NCI-H2196 (cell line): Measurements from ENCODE around the gene FOXP1.

Experiments used
- DNase-seq: peaks from one replicate; lab custom pipeline; 2025; ENCODE audit not compliant: unreplicated experiment; lab: John Stamatoyannopoulos, UW

Gene FOXP1

DNA sequence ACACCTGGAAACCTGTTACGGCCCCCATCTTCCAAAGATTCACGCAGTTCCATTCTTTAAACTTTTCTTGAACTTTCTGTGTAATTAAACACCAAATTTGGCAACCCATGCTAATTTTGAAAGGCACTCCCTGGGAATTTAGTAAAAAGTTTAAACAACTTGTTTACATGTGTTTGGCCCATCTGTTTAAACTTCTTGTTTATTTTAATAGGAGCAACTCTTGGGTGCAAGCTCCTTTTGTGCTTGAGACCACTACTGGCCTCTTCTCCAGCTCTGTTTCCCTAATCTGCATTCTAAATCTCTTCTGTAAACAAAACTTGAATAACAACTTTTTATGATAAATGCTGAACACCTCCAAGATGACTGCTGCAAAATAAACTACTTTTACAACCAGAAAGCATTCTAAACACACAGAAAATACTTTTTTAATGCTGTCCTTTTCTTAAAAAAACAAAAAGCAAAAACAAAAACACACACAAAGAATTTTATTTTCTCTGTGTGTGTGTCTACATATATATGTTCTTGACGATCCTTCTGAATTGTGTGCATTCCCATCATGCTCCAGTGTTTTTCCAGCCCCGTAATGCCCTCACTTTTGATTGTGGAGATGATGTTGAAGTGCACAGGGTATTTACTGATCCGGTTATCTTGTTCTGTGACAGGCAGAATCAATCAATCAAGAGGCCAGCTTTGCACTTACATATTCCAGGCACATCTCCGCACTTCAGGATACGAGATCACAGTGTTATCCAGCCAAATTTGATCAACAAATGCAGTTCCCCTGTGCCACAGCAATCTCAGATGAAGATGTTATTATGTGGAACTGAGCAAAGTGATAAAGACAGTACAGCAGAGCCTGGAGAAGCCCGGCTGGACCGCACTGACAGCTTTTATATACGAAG, 416.9 kb downstream of the FOXP1 start:
- no peak for DNase-seq

DNA sequence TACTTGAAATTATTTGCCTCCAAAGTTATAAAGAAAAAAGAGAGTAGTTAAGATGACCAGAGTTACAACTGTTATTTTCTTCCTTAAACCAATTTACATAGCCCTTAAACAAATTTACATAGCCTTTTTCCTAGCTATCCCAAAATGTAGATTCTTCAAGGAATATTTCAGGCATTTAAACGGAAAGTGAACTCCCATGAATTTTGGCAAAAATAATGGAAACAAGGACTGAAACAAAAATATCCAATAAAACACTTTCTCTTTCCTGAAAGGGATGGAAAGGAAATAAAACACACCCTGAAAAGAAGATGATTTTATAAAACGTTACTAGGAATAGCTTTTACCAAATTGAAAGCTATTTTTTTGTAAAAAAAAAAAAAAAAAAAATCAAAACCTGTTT, 418.6 kb downstream of the FOXP1 start:
- DNase-seq: no peak

DNA sequence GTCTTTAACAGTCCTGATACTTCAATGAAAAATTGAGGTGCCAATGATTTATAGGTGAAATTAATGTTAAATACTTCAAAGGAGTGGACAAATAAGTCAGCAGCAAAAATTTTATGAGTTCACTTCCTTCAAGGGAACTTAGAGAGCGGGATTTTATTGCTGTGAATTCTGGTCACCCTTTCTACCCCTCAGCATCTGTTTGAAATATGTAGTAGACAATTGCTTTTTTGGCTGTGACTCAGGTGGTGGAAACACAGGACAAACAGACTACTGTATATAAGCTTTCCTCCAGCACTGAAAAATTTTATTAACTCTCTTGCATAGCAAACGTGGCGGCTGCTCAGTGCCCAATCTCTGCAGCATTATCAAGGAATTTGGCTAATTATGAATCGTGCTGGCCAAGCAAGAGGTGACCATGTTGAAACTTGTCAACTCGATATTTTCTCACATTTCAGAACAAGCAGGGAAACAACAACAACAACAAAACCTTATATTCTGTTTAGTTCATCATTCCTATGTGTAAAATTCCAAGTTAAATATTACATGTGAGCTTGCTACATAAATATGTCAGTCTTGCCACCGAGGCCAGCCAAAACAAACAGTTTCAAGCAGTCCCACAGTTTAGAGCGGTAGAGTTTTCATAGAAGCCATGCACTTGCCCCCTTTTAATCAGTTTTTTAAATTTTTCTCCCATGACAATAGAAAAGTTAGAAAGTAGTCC, 420.2 kb downstream of the FOXP1 start:
- DNase-seq: no peak

DNA sequence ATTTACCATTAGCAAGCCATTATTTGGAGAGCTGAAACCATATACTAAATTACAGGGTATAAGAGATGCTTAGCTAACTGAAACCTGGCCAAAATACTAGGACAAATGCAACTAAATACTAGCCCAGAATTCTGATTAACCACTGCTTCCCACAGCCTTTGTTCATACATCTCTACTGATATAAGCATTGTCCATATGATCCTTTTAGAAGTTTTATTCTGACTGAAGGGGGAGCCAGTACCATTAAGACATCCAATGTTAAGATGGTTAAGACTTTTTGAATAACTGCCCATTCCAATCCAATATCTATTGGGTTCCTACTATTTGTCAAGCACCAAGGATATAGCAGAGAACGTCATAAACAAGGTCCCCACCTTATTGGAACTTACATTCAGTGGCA, 421.3 kb downstream of the FOXP1 start:
- no peak for DNase-seq

DNA sequence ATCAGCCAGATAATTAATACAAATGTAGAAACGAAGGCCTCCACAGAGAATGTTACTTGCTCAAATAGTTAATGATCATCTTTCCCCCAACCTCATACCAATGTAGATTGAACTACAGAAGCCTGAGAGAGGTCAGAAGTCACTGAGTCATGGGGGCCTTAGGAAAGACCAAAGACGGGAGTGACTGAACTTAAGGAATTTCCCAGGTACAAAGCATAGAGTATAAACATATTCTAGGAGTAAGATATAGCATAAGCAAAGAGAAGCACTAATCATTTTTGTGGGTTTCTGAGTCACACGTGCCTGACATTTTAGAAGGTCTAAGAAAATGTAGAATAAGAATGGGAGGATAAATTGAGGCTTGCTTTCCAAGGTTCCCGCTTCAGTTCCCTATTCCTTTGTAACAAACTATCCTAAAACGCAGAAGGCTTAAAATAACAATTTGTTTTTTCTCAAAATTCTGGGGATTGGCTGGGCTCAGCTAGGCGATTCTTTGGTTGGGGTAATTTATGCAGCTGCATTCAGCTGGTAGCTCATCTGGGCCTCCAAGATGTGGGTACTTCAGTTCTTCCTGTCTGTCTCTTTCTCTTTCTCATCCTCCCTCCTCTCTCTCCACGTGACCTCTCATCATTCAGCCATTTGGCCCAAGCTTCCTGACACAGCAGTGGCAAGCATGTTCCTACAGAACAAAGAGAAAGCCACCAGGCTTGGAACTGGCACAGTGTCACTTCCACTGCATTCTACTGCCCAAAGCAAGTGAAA, 422.6 kb downstream of the FOXP1 start:
- DNase-seq: no peak

DNA sequence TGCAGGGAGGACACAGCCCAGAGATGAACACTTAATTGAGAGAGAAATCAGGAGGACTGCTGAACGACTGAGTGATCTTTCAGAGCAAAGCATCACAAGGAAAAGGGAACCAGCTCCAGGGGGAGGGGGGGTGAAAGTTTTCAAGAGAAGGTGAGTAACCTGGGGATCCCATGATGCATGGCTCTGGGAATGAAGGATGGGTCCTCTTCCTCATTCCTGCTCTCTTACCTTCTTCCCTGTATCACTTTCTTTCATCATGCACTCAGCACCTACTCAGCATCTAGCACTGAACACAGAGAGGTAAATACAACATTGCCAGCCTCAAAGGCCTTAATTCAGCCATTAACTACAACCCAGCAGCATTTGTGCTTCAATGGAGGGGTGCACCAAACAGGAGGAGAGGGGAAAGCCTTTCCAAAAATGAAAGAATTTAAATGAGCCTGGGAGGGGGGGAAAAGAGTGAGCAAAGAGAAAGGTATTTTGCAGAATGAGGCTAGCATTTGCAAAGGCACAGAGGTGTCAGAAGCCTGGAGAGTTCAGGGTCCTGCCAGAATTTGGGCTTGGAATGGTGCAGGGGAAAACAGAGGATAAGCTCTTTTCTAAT, 427.4 kb downstream of the FOXP1 start:
- no peak for DNase-seq

DNA sequence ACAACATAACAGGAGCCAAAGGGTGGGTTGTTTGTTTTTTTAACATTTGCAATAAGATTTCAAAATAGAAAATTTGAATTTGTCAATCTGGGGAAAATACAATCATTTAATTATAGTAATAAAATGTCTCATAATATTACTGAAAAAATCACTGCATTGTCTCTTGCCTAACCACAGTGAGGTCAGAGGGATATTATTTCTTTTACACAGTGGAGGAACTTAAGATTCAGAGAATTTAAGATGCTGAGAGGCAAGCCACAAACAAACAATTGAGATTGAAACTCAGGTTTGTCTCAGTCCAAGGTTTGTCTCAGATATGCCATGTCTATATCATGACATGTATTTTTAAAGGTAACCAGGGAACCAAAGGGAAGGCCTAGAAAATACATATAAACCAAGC, 428.7 kb downstream of the FOXP1 start:
- no peak for DNase-seq

DNA sequence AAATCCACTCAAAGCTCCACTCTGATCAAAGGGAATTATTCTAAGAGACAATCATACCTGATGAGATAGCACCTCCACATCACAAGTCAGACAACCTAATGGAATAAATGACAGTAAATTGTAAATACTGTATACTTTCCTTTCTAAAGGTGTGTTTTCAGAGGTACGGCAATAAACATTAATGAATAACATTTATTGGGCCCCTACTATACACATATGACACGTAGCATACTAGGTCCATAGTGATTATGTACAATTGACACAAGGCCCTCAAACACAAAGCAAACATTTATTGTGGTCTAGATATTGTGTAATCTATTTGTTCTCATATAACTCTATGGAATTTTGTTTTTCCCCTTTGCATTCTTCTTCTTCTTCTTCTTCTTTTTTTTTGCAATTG, 429.8 kb downstream of the FOXP1 start:
- no peak for DNase-seq

DNA sequence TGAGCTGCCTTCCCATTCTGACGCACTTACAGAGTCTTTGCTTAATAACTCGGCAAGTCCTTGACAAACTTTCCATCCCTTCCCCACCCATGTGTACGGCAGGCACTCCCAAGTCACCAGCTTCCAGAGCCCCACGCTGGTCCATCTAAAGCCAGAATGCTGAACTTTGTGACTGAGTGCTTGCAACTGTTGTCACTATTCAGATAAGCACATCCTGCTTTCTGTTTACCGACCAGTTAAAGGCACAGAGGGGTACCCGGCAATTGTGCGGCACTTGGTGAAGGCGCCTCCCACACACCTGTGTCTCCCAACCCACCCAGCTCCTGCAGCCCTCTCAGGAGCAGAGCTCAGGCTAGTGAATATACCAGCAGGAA, 430.6 kb downstream of the FOXP1 start:
- no peak for DNase-seq

DNA sequence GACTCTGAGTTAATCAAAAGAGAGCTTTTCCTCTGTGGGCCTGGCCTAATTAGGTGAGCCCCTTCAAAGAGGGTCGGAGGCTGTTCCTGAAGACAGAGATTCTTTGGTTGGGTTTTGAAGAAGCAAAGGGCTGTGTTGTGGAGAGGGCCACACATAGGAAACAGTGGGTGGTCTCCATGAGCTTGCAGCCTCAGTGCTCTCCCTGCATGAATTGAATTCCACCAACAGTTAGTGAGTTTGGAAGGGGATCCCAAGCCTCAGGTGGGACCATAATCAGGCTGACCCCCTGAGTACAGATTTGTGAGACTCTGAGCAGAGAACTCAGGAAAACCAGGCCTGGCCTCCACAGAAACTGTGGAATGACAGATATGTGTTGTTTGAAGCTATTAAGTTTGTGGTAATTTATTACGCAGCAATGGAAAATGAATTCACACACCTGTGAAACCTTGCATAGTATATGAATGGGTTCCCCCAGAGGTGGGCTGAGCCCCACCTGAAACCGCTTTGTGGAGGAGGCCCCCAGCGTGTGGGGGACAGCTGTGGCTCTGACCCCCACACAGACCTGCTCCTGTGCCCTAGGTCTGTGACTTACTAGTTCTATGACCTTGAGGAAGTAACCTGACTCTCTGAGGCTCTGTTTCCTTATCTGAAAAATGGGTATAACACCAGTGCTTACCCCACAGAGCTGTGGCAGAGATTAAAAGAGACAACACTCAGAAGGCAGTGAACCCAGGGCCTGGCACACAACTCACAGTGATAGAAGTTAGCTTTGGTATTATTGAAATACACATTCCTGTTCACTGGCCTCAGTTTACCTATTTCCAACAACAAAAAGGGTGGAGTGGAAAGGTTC, 431.3 kb downstream of the FOXP1 start:
- DNase-seq: no peak

DNA sequence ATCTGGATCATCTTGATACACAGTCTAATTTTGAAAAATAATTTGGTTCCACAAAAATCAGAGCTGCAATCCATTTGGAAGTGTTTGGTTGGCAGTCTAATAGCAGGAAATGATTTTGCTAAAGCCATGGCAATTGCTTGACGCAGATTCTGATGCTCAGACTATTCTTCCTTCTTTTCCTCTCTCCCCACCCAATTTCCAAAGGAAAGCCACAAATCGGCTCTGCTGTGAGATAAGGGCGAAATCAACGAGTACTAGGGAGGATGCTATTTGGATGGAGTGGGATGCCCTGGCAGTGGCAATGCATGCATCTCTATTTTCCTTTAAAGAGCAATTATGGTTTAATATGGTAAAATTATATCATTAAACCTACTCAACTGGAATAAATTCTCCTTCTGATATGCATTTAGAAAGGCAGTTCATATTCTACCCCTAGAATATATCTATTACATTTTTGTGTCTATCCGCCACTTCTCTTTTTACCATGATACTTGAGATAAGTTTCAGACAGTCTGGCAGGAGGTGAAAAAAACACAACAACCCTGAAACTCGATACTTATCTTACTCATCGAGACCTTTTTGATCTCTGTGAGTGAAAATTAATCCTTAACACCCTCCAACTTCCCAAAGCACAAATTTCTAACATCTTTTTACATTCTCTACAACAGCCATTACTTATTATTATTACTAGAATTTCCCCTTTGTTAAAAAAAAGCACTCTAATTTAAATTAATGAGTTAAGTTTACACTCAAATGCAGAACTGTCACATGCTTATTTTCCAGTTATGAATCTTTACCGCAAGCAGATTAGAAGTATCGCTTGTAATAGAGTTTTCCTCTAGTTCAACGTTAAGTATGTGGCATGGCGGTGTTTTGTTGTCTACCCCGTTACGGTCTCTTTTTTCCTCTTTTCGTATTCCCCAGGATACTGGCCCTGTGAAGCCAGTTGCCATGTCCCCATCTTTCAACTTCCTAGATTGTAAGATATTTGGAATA, 433.3 kb downstream of the FOXP1 start:
- no peak for DNase-seq

DNA sequence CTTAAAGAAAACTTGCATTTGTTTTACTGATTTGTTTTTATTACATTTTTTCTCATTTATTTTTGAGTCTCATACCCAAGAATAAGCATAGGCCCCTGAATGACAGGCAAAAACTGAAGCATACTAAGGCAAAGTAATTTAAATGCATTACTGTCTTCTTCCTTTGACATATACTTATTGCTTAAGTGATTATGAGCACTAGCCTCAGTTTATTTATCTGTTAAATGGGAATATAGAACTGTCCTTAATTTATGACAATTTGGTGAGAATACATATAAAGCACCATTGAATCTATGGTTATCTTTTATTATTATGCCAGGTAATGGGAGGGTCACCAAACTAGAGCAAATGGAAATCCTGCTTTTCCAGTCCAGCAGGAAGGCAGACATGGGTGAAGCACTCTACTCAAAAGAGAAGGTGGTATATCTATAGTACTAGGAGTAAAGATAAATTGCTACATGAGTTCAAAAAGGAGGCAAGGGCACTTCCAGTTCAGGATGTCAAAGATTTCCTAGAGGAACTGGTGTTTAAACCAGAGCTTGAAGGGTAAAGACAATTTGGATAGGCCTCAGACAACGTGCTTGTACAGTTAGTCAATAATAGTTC, 435.0 kb downstream of the FOXP1 start:
- DNase-seq: no peak

DNA sequence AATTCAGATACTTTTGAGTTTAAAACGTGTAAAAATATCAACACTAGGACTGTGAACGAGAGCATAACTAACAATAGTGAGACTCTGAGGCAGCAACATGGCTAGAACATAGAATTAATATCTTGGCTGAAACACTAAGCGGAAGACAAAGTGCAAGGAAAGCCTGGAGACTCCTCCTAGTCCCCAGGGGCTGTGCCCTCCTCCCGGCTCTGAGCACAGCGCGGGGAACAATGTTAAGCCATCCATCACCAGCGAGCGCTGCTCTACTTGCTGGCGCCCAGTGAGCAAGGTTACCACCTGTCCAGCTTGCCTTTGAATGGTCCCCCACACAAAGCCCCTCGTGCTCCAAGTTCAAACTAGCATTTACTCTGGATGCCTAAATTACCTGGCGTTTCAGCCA, 436.9 kb downstream of the FOXP1 start:
- no peak for DNase-seq

DNA sequence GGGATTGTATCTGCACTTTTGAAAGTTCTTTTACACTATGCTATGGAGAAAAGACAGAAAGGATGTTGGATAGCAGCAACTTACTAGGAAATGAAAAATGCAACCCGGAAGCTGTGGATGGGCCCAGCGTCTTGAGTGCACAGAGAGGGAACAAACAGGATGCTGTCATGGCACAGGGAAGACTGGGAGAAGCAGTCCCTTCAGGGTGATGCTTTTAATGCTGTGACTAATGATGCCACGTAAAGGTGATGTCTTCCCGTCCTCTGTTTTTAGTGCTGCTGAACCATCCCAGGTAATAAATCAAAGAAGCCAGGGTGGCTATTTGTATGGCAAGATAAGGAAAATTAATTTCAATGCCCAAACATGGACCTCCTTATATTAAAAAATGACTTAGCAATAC, 437.6 kb downstream of the FOXP1 start:
- DNase-seq: no peak

DNA sequence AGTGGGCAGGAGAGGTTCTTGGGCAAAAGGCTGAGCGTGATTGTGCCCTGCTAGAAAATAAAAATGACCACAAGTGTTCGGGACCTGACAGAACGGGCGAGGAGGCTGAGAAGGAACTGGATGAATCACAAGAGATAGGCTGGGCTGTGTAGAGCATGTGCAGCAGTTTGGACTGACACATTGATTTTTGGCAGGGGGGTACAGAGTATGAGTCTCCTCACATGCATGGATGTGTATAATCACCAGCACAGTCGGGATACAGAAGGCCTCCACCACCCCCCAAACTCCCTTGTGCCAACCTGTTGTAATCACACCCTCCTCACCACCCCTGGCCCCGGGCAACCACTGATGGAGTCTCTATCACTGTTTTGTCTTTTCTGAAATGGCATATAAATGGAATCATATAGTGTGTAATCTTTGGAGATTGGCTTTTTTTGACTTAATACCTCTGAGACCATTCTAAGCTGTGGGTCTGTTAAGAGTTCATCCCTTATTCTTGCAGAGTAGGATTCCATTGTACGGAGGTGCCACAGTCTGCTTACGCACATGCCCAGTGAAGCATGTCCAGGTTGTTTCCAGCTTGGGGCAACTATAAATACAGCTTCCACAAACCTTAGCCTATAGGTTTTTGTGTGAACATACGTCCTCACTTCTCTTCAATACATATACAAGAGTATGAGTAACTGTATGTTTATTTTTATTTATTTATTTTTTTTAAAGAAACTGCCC, 438.8 kb downstream of the FOXP1 start:
- DNase-seq: no peak

DNA sequence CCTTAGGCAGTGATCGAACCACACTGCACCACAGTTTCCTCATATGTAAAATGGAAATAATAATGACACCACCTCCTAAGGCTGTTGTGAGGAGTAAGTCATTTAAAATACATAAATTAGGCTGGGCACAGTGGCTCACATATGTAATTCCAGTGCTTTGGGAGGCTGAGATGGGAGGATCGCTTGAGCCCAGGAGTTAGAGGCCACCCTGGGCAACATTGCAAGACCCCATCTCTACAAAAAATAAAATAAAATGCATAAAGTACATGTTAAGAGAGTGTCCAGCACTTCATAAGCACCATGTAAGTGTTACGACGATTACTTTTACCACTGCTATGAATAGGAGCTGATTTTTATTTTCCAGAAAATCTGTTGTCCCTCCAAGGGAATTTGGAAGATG, 440.0 kb downstream of the FOXP1 start:
- DNase-seq: no peak

DNA sequence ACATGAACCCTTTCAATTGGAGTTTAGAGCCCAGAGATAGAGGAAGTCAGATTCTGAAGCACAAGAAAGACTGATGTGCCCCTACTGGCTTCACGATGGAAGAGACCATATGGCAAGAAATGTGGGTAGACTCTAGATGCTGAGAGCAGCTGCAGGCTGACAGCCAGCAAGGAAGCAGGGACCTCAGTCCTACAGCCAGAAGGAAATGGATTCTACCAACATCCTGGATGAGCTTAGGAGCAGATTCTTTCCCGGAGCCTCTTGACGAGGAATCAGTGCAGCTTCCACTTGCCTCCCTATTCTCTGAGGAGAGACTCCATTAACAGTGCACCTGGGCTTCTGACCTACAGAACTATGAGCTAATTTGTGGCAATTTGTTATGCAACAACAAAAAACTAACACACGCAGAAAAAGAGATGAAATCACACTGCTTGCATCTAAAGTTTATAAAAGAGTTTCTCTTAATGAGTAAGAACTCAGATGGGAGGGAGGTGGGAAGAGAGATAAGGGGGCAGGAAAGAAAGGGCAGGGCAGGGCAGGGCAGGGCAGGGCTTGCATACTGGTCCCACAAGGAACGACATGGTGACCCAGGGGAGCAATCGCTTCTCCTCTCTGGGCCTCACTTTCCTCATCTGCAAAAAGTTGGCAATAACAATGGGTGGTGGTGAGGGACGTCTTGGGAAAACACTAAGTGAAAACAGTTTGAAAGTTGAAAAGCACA, 440.9 kb downstream of the FOXP1 start:
- DNase-seq: no peak

DNA sequence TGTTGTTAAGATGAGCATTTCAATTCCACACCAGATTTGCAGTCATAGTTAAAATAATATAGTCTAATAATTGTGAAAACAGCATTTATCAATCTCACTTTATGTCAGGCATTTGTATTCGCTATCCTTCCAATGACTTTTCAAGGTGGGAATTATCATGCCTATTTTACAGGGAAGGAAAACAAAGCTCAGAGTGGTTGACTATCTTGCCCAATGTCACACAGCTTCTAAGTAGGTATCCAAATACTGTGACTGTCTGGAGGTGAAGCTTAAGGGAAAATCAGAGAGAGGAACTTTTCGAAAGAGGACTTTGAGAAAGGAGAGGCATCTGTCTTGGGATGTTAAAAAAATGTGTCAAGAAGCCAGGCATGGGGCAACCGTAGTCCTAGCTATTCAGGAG, 443.1 kb downstream of the FOXP1 start:
- no peak for DNase-seq
